Progenitor cell of endocrine pancreas (in vitro differentiated cells): ENCODE measurements around the gene LHX5. TPM values are rescaled to one million over a fixed set of nuclear protein-coding genes. Genes with fewer than 3 reads are reported as not detected.

ENCODE experiments used
- DNase-seq: peaks from one replicate; pipeline ENCODE4 v3.0.0; 2021; ENCODE audit warnings: low spot score; ENCODE audit not compliant: unreplicated experiment
- H3K27ac Mint-ChIP-seq: 2 replicates; pipeline ENCODE4 v1.8.0; 2021; ENCODE audit warnings: mild to moderate bottlenecking, moderate library complexity, mixed read lengths
- H3K27me3 Mint-ChIP-seq: 2 replicates; pipeline ENCODE4 v1.8.0; 2021; ENCODE audit warnings: mixed read lengths
- H3K36me3 Mint-ChIP-seq: 2 replicates; pipeline ENCODE4 v1.8.0; 2022; ENCODE audit warnings: mixed read lengths; ENCODE audit not compliant: insufficient read depth
- H3K4me1 Mint-ChIP-seq: 2 replicates; pipeline ENCODE4 v1.8.0; 2021; ENCODE audit warnings: low read depth, mixed read lengths
- H3K4me3 Mint-ChIP-seq: 2 replicates; pipeline ENCODE4 v1.8.0; 2021; ENCODE audit warnings: low read depth, mild to moderate bottlenecking, moderate library complexity, mixed read lengths
- H3K9me3 Mint-ChIP-seq: 2 replicates; pipeline ENCODE4 v1.8.0; 2021; ENCODE audit warnings: low read depth, mixed read lengths
- CTCF ChIP-seq: fragments of 200-600 bp; sonication (generic); IDR thresholded peaks from one replicate; pipeline ENCODE4 v1.5.0; 2021; ENCODE audit warnings: antibody characterized with exemption, mild to moderate bottlenecking; ENCODE audit not compliant: unreplicated experiment
- total RNA-seq: library from RNA; stranded (reverse); gene quantifications from 2 replicates; pipeline ENCODE4 v1.2.1, GENCODE V29; 2021

The LHX5 gene
- total RNA-seq, 1 donor from 2014 or later: 0.41 TPM

GRCh38 chr12:113477842-113478215 lies 6.2 kb upstream of the LHX5 start:
- Mint-ChIP-seq H3K27me3 (peaks cover 92% of the 10 kb centered on the region), H3K4me3 (no peak overlapping the region), H3K9me3 (no peaks in the 10 kb centered on the region), H3K27ac (no peak overlapping the region), H3K4me1 (peaks cover 2% of the 10 kb centered on the region), H3K36me3 (no peaks in the 10 kb centered on the region)
- TF ChIP-seq CTCF: no peak
- no peak for DNase-seq

- peaks cover 2% of the 10 kb centered on the region for H3K4me1 Mint-ChIP-seq
These were observed 5.6 kb upstream of the LHX5 start for GRCh38 chr12:113477171-113477841.

GRCh38 chr12:113476176-113476986 lies 4.7 kb upstream of the LHX5 start:
- H3K9me3 Mint-ChIP-seq: no peaks in the 10 kb centered on the region
- H3K4me3 Mint-ChIP-seq: no peak overlapping the region
- TF ChIP-seq CTCF: no peak
- H3K27ac Mint-ChIP-seq: no peak overlapping the region
- no peaks in the 10 kb centered on the region for H3K36me3 Mint-ChIP-seq
- H3K27me3 Mint-ChIP-seq: peaks cover 90% of the 10 kb centered on the region
- peaks cover 2% of the 10 kb centered on the region for H3K4me1 Mint-ChIP-seq
- DNase-seq: no peak

More at GRCh38 chr12:113477171-113477841, 5.6 kb upstream of the LHX5 start:
- no peaks in the 10 kb centered on the region for H3K9me3 Mint-ChIP-seq
- H3K27ac Mint-ChIP-seq: no peak overlapping the region
- H3K27me3 Mint-ChIP-seq: peaks cover 92% of the 10 kb centered on the region
- H3K4me3 Mint-ChIP-seq: no peak overlapping the region
- H3K36me3 Mint-ChIP-seq: no peaks in the 10 kb centered on the region
- TF ChIP-seq CTCF: no peak
- DNase-seq: no peak

GRCh38 chr12:113475451-113476175 lies 3.9 kb upstream of the LHX5 start:
- H3K27me3 Mint-ChIP-seq: peaks cover 89% of the 10 kb centered on the region
- DNase-seq: no peak

More at GRCh38 chr12:113475451-113476175, 3.9 kb upstream of the LHX5 start:
- no peaks in the 10 kb centered on the region for H3K9me3 Mint-ChIP-seq
- H3K27ac Mint-ChIP-seq: no peak overlapping the region
- no peak for TF ChIP-seq CTCF
- H3K36me3 Mint-ChIP-seq: no peaks in the 10 kb centered on the region
- peaks cover 2% of the 10 kb centered on the region for H3K4me1 Mint-ChIP-seq
- H3K4me3 Mint-ChIP-seq: no peak overlapping the region
